A172 (cell line): Measurements from ENCODE around the gene NLK. TPM values are rescaled to one million over a fixed set of nuclear protein-coding genes. Genes with fewer than 3 reads are reported as not detected.

Source experiments
- DNase-seq: peaks from one replicate; pipeline ENCODE4 v3.0.0-alpha.2; 2015; ENCODE audit warnings: low spot score
- total RNA-seq: library from RNA; depleted of rRNA; stranded (reverse); fragments of >200 nt; shearing (Covaris generic); gene quantifications from 2 replicates; pipeline ENCODE4 v1.2.3, GENCODE V29; 2014

The NLK gene
- total RNA-seq, 1 experiment from 2014 or later = 18.5 TPM

DNA sequence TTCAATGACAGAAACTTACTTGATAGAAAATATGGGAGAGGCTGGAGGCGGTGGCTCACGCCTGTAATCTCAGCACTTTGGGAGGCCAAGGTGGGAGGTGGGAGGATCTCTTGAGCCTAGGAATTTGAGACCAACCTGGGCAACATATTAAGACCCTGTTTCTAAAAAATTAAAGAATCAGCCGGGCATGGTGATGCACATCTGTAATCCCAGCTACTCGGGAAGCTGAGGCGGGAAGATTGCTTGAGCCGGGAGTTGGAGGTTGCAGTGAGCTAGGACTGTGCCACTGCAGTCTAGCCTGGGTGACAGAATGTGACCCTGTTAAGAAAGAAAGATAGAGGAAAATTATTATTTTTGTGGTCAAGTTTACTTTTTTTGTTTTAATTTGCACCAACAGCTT is 2.1 kb upstream of the NLK start:
- DNase-seq = no peak

DNA sequence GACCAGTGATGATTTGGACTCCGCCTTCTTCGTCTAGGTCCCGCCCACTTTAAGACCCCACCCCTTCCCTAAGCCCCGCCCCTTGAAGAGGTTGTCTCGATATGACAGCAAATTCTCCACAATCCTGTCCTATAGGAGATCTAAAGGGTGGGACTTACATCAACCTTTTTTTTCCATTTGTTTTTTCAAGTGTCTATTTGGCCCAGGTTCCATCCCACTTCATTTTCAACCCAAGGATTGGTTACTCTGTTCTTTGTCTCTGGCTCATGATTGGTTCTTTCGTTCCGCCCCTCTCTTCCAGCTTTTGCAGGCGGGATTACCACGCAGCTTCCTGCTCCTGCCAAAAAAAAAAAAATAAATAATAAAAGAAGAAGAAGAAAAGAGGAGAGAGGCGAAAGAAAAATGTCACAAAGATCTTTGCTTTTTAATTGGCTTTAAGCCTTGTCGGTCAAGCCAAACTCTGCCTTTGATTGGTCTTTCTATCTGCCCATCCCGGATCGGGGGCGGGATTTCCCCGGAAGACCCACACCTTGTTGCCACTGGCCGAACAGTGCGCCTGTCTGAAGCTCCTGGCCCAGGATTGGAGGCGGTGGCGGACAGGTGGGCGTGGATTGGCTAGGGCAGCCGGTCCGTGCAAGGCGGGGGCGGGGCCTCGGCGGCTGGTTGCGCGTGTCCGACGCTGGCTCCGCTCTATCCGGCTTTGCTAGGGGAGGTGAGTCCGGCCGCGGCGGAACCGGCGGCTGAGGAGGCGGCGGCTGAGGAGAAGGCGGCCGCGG is 1.2 kb upstream of the NLK start:
- DNase-seq = peak; percentile 100

DNA sequence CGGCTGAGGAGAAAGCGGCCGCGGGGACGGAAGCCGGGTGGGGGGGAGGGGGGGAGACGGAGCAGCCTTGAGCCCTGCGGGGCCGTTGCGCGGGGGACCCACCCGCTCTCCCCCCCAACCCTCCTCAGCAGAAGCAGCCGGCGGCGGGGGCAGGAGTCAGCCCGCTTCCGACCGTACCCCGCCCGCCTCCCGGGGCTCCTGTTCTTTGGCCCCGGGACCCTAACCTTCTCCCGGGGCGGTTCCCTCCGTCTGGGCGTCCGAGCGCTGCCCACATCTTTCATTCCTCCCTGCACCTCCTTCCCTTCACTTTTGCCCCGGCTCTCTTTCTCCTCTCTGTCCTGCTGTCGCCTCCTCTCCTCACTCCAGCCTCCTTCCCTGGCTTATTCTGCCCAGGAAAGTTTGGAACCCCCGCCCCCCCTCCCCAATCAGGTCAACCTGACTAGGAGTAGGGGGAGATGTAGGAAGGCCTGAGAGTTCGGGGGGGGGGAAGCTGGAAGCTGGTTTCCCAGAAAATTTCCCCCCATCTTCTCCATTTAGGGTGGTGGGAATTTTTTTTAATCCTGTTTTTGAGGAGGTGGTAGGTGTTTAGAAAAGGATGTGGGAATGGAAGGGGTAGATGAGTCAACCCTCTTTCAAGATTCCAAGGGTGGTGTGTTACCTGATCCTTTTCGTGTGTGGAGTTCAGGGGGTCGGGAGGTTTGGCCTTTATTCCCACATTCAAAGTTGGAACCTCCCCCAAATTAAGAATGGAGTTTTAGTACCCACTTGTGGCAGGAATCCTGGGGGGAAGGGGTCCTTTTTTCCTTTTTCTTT is 427 bp upstream of the NLK start:
- peak; percentile 18 for DNase-seq

DNA sequence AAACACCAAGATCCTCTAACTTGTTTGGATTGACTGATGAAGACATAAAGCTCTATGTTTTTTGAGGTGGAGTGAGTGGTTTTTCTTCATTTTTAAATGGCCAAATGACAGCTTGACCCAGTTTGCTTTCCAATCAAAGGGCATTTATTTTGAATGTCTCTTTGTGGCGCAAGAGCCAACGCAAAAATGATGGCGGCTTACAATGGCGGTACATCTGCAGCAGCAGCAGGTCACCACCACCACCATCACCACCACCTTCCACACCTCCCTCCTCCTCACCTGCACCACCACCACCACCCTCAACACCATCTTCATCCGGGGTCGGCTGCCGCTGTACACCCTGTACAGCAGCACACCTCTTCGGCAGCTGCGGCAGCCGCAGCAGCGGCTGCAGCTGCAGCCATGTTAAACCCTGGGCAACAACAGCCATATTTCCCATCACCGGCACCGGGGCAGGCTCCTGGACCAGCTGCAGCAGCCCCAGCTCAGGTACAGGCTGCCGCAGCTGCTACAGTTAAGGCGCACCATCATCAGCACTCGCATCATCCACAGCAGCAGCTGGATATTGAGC is 329 bp downstream of the NLK start:
- DNase-seq = no peak

DNA sequence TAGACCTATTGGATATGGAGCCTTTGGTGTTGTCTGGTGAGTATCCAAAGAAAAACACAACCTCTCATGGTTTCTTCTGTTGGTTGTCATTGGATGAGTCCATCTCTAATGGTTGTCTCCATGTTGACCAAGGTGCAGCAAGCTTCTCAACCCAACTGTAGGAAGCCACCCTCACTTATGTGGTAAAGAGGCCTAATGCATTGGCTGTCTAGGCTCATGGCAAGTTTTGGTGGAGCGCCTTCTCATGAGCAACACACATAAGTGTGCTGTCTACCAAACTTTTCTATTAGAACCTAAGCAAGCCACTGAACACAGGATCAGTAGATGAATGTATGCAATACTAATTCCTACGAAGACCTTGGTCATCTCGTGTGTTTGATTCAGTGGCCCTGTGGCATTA is 819 bp downstream of the NLK start:
- no peak for DNase-seq

DNA sequence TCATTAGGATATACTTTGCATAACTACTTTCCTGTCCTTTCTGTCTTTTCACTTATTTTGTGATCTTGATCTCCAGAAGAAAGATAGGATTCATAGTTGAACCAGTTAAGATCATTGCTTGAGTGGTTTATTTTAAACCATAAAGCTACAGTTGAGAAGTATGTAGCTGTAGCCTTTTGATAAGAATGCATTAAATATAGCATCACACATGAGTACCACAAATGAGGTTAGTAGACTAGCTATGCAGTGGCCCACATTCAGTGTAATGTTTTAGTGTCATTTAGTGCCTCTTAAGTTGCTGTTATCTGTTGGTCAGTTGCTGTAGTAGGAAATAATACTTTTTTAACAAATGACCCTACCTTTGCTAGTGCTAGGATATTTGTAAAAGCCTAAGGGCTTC is 1.3 kb downstream of the NLK start:
- DNase-seq = no peak

DNA sequence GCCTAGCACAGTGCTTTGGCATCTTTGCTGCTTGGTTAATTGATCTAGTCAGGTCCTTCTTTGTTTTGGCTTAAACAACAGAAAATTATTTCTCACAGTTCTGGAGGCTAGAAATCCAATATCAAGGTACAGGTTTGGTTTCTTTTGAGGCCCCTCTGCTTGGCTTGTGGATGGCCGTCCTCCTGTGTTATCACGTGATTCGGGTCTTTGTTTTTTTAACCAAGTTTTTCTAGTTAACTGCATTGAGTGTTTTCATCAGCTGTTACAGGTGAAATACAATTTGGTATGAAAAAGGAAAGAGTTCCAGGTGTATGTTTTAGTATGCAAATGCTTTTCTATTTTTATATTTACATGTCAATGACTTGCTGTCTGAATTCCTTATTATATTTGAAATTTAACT is 2.8 kb downstream of the NLK start:
- DNase-seq = no peak

DNA sequence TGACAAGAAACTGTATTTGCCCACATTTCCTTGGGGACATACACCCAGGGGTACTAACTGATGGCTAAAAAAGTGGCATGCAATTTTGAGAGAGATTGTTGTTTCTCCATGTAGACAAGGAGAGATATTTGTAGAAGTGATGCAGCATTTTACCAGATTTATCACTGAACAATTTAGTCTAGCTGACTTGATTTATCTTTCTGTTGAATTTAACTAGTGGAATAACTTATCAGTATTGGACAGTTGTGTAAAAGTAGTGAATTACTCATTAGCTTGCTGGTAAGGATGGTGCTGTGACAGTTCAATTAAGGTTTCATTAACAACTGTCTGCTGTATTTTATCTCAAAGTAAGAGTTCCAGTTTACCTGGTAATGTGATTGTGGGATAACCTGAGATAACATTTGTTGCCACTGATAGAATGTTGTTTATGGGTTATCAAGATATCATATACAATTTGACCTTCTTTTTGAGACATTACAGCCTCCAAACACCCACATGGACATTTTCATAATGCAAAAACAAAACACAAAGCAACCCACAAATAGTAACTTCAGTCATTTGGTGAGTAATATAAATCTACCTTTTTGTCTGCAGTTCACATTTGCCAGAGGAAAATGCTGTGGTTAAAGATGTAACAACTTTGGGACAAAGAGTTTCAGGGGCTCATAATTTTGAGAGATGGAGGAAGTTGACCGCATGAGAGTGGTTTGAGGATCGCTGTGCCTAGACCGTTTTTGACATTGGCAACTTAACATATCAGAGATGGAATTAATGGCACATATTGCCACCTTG is 3.8 kb downstream of the NLK start:
- DNase-seq = no peak

DNA sequence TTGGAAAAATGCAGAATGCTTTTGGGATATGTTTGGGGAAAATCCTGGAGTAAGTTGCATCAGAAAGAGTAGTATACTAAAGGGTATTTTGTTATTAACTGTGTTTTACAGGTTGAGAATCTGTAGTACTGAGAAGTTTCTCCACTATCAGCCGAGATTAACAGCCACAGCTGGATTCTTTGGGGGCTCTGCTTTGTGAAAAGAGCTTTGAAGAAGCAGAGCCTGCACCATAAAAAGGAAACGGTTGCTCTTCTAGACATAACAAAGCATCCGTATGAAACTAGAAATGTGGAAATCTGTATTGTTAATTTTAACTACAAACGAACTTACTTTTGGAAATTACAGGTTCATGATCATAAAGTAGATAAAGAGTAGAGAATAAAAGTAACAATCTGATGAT is 5.3 kb downstream of the NLK start:
- no peak for DNase-seq

DNA sequence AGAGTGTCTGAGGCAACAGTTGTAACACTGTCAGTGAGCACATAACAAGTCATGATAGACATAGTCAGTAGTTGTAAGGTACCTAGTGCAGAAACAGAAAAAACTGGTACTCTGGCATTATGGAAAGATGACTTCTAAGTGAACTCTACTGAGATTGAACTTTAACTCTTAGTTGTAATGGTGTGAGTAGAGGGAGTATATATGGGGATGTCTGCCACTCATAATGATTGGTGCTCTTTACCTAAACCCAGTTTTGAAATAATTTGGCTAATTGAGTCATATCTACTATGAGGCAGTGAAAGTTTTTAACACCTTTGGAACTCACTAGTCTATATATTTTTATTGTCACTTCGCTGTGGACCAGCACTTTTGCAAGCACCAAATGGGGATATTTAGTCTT is 6.6 kb downstream of the NLK start:
- no peak for DNase-seq

DNA sequence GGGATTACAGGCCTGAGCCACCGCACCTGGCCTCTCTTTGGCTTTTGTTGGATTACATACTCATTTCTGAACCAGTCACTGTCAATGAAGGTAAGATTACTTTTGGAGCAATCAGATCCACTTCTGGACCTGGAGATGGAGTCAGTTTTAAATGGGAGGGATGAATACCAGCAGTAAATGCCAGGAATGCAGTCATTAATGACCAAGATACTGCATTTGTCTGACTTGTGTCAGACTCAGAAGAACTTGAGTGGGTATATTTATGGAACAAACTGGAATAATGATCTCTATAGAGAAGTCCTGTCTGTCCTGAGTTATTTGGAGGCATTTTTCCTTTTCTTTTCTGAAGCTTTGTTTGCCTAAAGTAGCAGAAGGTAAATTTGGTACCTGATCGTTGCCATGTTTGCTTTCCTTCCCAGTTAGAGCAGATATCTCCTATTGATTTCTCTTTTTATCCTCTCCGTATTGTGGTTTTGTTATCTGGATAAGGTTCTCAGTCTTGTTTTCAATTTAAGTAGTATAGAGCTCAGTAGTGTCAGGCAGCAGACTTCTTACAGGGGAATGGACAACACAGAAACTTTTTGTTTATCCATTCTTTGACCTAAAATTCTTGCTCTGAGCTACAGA is 10.7 kb downstream of the NLK start:
- DNase-seq = no peak

DNA sequence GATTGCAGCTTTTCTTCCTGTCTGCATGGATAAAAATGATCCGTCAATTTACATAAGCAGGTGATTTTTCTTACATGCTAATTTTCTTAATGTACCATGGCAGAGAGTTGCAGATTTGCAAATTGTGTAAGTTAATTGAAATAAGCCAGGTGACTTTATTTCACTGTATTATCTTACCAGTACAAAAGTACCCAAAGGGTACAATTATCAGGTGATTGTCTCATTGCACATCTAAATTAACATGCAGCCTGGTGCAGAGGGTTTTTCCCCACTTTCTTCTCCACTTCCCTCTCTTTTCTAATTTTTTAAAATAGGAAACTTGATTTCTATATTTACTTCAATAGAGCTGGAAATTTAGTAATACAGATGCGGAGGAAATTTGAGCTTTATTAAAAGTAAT is 11.2 kb downstream of the NLK start:
- no peak for DNase-seq

DNA sequence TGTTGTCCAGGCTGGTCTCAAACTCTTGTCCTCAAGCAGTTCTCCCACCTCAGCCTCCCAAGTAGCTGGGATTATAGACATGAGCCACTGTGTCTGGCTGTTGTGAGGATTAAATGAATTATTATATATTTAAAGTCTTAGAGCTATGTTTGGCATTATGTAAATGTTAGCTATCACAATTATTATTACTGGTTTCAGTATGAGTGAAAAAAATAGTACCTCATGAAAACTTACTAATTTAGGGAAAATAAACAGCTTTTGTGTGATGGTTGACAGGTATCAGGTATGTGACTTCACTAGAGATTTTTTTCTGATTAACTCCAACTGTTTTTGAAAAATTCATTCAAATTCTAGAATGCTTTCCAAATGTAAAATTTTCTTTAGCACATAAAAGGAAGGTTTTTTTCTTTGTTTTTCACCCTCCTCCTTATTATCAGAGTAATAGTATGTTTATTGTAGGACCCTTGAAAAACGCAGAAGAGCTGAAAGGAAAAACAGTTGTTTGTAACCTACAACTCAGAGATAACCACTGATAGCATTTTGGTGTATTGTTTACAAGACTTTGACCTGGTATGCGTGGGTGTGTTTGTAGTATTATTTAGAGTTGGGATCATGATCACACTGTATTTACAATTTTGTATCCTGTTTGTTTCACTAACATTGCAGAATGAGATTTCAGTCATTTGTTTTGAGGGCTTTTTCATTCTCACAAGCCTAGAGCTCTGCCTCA is 13.2 kb downstream of the NLK start:
- DNase-seq = no peak

DNA sequence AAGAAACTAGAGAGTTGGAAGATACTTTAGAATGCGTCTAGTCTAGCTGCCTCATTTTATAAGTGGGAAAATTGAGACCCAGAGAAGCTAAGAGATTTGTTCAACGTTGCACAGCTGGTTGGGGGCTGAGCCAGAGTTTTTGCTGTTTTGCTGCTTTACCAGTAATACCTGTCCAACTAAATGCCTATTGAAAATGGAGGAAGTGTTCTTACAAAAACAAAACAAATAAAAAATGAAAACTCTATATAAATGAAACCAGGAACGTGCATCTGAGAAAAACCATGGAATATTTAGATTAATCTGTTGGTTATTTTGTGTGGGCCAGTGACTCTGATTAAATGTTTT is 13.8 kb downstream of the NLK start:
- no peak for DNase-seq

DNA sequence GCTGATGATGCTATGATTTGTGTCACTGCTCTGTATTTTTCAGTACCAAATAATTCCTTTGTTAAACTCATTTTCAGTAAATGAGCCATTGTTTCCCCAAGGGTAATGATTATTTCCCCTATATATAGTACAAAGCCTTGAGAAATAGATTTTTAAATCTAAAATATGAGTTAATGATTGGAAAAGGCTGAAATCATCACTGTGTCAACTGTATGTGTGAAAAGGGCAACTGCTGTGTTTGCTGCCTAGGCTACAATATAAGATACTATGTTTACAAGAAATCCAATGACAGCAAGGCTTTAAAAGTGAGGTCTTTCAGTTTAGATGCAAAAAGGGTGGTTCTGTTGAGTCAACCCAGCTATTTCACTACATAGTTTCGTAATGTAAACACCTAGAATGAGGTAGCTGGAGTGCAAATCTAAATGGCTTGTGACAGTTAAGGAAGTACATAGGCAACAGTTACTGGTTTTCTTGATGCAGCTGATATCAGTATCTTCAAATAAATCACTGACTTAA is 15.3 kb downstream of the NLK start:
- no peak for DNase-seq

DNA sequence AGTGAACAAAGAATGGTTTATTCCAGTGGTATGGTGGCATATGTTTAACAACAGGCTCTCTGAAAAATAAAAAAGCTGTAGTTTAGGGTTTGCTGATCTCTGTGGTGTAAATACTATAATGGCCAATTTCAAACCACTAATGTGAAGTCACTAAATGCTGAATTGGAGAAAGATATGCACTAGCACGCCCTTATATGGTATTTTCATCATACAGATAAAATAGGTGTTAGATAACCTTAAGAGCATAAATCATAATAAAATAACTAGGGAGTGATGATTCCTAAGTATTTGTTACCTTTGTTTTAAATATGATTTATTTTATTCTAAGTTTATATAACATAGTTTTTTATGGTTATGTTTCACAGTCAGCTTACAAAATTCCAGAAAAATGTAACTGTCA is 17.2 kb downstream of the NLK start:
- DNase-seq = no peak

DNA sequence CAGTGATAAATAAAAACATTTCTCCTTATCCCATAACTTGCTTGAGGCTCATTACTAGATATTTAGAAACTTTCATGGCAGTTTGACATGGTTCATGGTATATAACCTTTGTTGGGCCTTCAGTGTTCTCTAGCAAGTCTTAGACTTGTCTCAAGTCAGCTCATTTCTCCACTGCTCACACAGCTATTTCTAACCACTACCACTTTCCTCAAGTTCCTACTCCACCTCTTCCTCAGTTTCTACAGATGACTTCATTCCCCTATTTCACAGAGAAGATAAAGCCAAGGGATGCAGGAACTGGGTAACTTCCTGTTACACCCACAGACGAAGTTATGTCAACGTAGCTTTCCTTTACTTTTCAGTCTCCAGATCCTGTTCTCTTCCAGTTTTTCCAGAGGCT is 23.2 kb downstream of the NLK start:
- DNase-seq = no peak

DNA sequence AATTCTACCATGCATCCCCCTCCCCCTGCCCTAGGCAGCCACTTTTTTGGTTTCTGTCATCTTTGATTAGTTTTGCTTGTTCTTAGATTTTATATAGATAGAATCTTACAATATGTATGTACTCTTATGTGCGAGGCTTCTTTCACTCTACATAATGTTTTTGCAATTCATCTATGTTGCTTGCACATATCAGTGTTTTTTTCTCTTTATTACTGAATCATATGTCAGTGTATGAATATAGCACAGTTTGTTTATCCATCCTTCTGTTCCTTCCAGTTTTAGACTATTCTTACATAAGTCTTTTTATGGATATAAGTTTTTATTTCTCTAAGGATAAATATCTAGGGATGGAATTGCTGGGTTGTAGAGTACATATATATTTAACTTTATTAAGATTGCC is 26.6 kb downstream of the NLK start:
- no peak for DNase-seq

DNA sequence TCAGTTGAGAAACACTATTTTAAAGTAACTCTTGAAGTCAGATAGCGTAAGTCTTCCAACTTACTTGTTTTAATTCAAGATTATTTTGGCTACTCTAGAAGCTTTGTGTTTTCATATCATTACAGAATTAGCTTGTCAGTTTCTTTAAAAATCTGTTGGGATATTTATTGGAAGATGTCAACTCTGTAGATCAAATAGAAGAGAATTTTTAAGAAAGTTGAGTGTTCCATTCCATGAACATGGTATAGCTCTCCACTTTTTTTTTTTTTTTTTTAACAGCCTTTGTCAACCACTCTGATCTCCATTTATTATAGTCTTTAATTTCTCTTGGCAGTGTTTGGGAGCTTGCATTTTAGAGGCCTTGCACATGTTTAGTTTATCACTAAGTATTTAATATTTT is 28.7 kb downstream of the NLK start:
- DNase-seq = no peak

DNA sequence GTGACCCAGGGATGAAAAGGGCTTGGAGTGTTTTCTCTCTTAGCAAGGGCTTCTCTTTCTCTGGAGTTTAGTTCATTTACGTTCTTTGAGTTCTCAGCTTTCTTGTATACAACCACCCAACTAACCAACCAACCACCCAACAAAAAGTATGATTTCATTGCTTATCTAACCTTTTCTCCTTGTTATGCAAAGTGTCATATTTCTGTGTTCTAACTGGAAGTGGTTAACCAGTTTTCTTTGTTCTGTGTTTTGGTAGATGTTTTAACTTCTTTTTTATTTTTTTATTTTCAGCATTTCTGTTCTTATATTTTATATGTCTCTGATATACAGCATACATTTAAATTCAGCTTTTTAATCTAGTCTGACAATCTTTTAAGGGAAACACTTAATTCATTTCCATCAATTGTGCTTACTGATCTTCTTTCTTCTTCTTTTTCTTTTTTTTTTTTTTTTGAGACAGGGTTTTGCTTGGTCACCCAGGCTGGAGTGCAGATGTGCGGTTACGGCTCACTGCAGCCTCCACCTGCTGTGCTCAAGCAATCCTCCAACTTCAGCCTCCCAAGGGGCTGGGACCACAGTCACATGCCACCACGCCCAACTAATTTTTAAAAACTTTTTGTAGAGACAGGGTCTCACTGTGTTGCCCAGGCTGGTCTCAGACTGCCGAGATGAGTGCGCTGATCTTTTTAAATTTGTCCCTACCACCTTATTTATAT is 29.6 kb downstream of the NLK start:
- DNase-seq = no peak
